SK-N-SH treated with all-trans-retinoic acid at 6 μM for 48 hours (cell line): ENCODE data around the gene CES5A.
"Not testable (repeated sequence)": the region's sequence is repeated elsewhere in the genome, so short reads cannot be mapped to it uniquely, and the experiment has no call there.

Experiments
- ATAC-seq: fragments of 200-7000 bp; cut with Tn5 transposase; 3 replicates; pipeline ENCODE4 v1.9.1; 2020; ENCODE audit warnings: mild to moderate bottlenecking, moderate library complexity
- ARNTL ChIP-seq: fragments of 450-650 bp; formaldehyde crosslinking; IDR thresholded peaks from 2 replicates; pipeline ENCODE4 v1.5.0; 2020; ENCODE audit warnings: low read depth, mild to moderate bottlenecking, moderate library complexity, borderline replicate concordance
- BACH2 ChIP-seq: fragments of 250-450 bp; sonication (Bioruptor Pico); IDR thresholded peaks from 2 replicates; pipeline ENCODE4 v1.9.0; 2021; ENCODE audit warnings: mild to moderate bottlenecking, borderline replicate concordance
- CSDC2 ChIP-seq: fragments of 250-450 bp; sonication (Bioruptor Pico); IDR thresholded peaks from 2 replicates; pipeline ENCODE4 v1.5.0; 2020; ENCODE audit warnings: mild to moderate bottlenecking, moderate library complexity
- CSRNP3 ChIP-seq: fragments of 250-450 bp; sonication (Bioruptor Pico); IDR thresholded peaks from 2 replicates; pipeline ENCODE4 v1.5.1; 2021; ENCODE audit warnings: mild to moderate bottlenecking, moderate library complexity
- ESRRG ChIP-seq: fragments of 250-450 bp; sonication (Bioruptor Pico); IDR thresholded peaks from 2 replicates; pipeline ENCODE4 v1.6.1; 2021; ENCODE audit warnings: mild to moderate bottlenecking
- GLIS3 ChIP-seq: fragments of 250-450 bp; sonication (Bioruptor Pico); IDR thresholded peaks from 2 replicates; pipeline ENCODE4 v1.5.0; 2020; ENCODE audit warnings: mild to moderate bottlenecking, moderate library complexity
- OSR1 ChIP-seq: fragments of 250-450 bp; sonication (Bioruptor Pico); IDR thresholded peaks from 2 replicates; pipeline ENCODE4 v1.8.0; 2022; ENCODE audit warnings: moderate library complexity, mild to moderate bottlenecking, inconsistent platforms
- PPARA ChIP-seq: fragments of 250-450 bp; sonication (Bioruptor Pico); IDR thresholded peaks from 2 replicates; pipeline ENCODE4 v1.5.0; 2020; ENCODE audit warnings: mild to moderate bottlenecking, borderline replicate concordance
- RARB ChIP-seq: fragments of 250-450 bp; sonication (Bioruptor Pico); IDR thresholded peaks from 2 replicates; pipeline ENCODE4 v1.8.0; 2021; ENCODE audit warnings: mild to moderate bottlenecking, moderate library complexity
- SNAI2 ChIP-seq: fragments of 250-450 bp; sonication (Bioruptor Pico); IDR thresholded peaks from 2 replicates; pipeline ENCODE4 v1.5.0; 2020; ENCODE audit warnings: mild to moderate bottlenecking, moderate library complexity
- TOX ChIP-seq: fragments of 250-450 bp; sonication (Bioruptor Pico); IDR thresholded peaks from 2 replicates; pipeline ENCODE4 v1.8.0; 2021; ENCODE audit warnings: mild to moderate bottlenecking, moderate library complexity, borderline replicate concordance
- TSHZ2 ChIP-seq: fragments of 250-450 bp; sonication (Bioruptor Pico); IDR thresholded peaks from 2 replicates; pipeline ENCODE4 v1.5.0; 2020; ENCODE audit warnings: mild to moderate bottlenecking, moderate library complexity
- ZC3H10 ChIP-seq: fragments of 250-450 bp; sonication (Bioruptor Pico); IDR thresholded peaks from 2 replicates; pipeline ENCODE4 v1.5.1; 2021; ENCODE audit warnings: mild to moderate bottlenecking, moderate library complexity
- ZFP3 ChIP-seq: fragments of 250-450 bp; sonication (Bioruptor Pico); IDR thresholded peaks from 2 replicates; pipeline ENCODE4 v1.5.0; 2020; ENCODE audit warnings: mild to moderate bottlenecking, moderate library complexity
- ZFP30 ChIP-seq: fragments of 450-650 bp; formaldehyde crosslinking; IDR thresholded peaks from 2 replicates; pipeline ENCODE4 v1.5.0; 2022; ENCODE audit warnings: mild to moderate bottlenecking, moderate library complexity
- ZNF565 ChIP-seq: fragments of 450-650 bp; formaldehyde crosslinking; conservative IDR thresholded peaks from 2 replicates; pipeline ENCODE4 v1.5.0; 2020; ENCODE audit warnings: low read depth, mild to moderate bottlenecking, moderate library complexity
- TF ChIP-seq, protein P1 (sequence below): fragments of 250-450 bp; sonication (Bioruptor Pico); IDR thresholded peaks from 2 replicates; pipeline ENCODE4 v1.8.0; 2020; ENCODE audit warnings: mild to moderate bottlenecking, moderate library complexity, borderline replicate concordance
- TF ChIP-seq, protein P2 (sequence below): fragments of 250-450 bp; sonication (Bioruptor Pico); IDR thresholded peaks from 2 replicates; pipeline ENCODE4 v1.8.0; 2021; ENCODE audit warnings: low read depth, mild to moderate bottlenecking, moderate library complexity, borderline replicate concordance
- TF ChIP-seq, protein P3 (sequence below): fragments of 250-450 bp; sonication (Bioruptor Pico); IDR thresholded peaks from 2 replicates; pipeline ENCODE4 v1.5.1; 2020; ENCODE audit warnings: low read depth, mild to moderate bottlenecking, moderate library complexity

CES5A gene

GRCh38 chr16:55836158-55836611 is 39.0 kb downstream of the CES5A start:
- TF ChIP-seq, protein P1, sequence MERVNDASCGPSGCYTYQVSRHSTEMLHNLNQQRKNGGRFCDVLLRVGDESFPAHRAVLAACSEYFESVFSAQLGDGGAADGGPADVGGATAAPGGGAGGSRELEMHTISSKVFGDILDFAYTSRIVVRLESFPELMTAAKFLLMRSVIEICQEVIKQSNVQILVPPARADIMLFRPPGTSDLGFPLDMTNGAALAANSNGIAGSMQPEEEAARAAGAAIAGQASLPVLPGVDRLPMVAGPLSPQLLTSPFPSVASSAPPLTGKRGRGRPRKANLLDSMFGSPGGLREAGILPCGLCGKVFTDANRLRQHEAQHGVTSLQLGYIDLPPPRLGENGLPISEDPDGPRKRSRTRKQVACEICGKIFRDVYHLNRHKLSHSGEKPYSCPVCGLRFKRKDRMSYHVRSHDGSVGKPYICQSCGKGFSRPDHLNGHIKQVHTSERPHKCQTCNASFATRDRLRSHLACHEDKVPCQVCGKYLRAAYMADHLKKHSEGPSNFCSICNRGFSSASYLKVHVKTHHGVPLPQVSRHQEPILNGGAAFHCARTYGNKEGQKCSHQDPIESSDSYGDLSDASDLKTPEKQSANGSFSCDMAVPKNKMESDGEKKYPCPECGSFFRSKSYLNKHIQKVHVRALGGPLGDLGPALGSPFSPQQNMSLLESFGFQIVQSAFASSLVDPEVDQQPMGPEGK = no peak
- no peak for TF ChIP-seq RARB (CRISPR knock-in tag)
- TF ChIP-seq ARNTL = no peak
- TF ChIP-seq TSHZ2 (CRISPR knock-in tag) = no peak
- no peak for TF ChIP-seq ZFP30 (CRISPR knock-in tag)
- no peak for TF ChIP-seq SNAI2 (CRISPR knock-in tag)
- no peak for TF ChIP-seq PPARA (CRISPR knock-in tag)

GRCh38 chr16:55835581-55835980 is 39.6 kb downstream of the CES5A start:
- TF ChIP-seq BACH2 (no peak), CSRNP3 (CRISPR knock-in tag) (no peak), CSDC2 (CRISPR knock-in tag) (no peak), OSR1 (CRISPR knock-in tag) (no peak), ZNF565 (CRISPR knock-in tag) (no peak), GLIS3 (CRISPR knock-in tag) (no peak), TOX (CRISPR knock-in tag) (no peak), ESRRG (CRISPR knock-in tag) (no peak), ZFP30 (CRISPR knock-in tag) (no peak), TSHZ2 (CRISPR knock-in tag) (no peak), ZC3H10 (no peak), ZFP3 (no peak)
- TF ChIP-seq, protein P1 = no peak
- TF ChIP-seq, protein P2, sequence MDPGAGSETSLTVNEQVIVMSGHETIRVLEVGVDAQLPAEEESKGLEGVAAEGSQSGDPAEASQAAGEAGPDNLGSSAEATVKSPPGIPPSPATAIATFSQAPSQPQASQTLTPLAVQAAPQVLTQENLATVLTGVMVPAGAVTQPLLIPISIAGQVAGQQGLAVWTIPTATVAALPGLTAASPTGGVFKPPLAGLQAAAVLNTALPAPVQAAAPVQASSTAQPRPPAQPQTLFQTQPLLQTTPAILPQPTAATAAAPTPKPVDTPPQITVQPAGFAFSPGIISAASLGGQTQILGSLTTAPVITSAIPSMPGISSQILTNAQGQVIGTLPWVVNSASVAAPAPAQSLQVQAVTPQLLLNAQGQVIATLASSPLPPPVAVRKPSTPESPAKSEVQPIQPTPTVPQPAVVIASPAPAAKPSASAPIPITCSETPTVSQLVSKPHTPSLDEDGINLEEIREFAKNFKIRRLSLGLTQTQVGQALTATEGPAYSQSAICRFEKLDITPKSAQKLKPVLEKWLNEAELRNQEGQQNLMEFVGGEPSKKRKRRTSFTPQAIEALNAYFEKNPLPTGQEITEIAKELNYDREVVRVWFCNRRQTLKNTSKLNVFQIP = no peak
- TF ChIP-seq, protein P3, sequence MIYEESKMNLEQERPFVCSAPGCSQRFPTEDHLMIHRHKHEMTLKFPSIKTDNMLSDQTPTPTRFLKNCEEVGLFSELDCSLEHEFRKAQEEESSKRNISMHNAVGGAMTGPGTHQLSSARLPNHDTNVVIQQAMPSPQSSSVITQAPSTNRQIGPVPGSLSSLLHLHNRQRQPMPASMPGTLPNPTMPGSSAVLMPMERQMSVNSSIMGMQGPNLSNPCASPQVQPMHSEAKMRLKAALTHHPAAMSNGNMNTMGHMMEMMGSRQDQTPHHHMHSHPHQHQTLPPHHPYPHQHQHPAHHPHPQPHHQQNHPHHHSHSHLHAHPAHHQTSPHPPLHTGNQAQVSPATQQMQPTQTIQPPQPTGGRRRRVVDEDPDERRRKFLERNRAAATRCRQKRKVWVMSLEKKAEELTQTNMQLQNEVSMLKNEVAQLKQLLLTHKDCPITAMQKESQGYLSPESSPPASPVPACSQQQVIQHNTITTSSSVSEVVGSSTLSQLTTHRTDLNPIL = no peak
- ATAC-seq = no peak

More at GRCh38 chr16:55836158-55836611, 39.0 kb downstream of the CES5A start:
- ATAC-seq = no peak

DNA sequence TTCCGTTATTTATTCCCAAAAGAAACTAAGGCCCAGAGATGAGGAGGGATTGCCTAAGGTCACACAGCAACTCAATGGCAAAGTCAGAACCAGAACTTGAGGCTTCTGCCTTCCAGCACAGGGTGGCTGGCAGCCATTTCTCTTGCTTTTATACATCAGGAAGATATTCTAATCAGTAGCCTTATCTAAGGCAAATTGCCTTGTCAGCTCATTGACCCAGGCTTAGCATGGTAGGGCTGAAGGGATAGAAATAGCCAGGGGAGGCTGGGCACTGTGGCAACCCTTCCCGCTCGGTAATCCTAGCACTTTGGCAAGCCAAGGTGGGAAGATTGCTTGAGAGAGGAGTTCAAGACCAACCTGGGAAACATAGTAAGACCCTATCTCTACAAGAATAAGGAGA is 40.0 kb downstream of the CES5A start:
- not testable (repeated sequence) for ATAC-seq
